NT2/D1 (cell line): ENCODE results near the gene TMEM242.

Source experiments
- YY1 ChIP-seq: IDR thresholded peaks from 2 replicates; pipeline ENCODE4 v1.6.1; 2011; ENCODE audit not compliant: insufficient read length, insufficient read depth
- ZNF274 ChIP-seq: IDR thresholded peaks from 2 replicates; pipeline ENCODE4 v1.6.1; 2011; ENCODE audit warnings: mild to moderate bottlenecking, low read depth, low read length

DNA sequence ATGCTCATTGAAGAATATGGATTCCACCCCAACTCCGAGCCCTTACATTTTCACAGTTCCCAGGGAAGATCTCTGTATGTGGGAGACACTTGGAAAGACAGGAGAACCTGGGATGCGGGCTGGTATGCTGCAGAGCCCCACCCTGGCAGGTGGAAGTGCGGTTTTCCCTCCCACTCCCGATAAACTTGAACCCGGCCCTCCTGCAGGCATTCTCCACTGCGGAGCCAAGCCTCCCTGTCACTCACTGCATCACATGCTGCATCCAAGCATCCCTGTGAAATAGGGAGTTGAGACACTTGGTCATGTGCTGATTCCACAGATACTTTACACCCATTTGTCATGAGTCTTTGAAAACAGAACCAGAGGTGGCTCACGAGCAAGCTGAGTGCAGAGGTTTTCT, 35.4 kb downstream of the TMEM242 start:
- no peak for TF ChIP-seq YY1
- no peak for TF ChIP-seq ZNF274
